ENCODE data around the gene TRIP12.
A peak's percentile ranks its signal among the peaks of the same experiment; 100 is the strongest.

The TRIP12 gene

DNA sequence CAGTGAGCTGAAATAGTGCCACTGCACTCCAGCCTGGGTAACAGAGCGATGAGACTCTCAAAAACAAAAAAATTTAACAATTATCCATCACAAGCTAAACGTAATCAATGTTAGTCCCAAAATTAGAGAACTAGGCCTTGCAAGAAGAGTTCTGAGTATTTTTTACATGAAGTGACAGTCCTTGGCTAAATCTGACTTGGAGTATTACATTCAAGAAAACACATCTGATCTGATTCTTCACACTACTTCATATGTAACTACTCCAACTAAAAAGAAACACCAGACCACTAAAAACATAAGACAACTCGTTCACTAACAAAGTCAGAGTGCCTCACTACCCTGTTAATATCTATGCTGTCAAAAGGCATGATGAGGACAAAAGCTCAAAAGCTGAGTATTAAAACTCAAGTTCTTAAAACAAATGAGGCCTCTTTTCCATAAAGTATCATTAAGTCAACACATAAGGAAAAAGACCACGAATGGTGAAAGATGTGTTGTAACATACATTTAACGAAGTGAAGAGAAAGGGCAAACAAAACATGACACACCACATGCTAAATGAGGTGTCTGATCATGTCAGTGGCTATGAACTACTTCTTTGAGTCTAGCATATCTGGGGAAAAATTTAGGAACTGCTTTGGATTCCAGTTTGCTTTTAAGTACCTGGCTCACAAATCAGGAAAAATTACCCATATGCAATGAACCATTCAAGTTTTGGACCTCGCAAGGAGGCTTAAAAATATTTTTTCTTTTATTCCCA lies 42.4 kb downstream of the TRIP12 start:
- H3K27me3 Mint-ChIP-seq = no peaks in the 10 kb centered on the region
- intact Hi-C loops (cut with micrococcal nuclease) = no loop called here
- no peak overlapping the region for H3K27ac Mint-ChIP-seq
- peaks cover 55% of the 10 kb centered on the region for H3K36me3 Mint-ChIP-seq (ENCODE audit: low read depth)
- H3K4me3 Mint-ChIP-seq = no peak overlapping the region
- H3K4me1 Mint-ChIP-seq (ENCODE audit: low read depth) = peaks cover 6% of the 10 kb centered on the region
- H3K9me3 Mint-ChIP-seq = no peaks in the 10 kb centered on the region

DNA sequence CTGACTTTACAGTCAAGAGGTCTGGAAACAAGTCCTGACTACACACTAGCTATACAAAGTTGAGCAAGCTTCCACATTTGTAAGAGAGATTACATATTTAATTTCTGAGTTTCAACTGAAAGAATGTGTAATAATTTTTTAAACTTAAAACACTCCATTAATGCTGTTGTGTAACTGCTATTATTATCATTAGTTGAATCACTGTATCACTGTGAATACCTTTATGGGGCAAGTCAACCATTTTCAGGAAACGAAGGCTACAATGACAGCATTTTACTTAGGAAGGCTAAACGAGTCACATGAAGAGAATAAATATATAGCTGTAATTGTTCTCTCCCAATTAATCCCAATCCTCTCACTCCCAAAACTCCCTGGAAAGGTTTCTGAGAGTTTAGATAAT lies 46.3 kb downstream of the TRIP12 start:
- Mint-ChIP-seq H3K9me3 (no peaks in the 10 kb centered on the region), H3K27ac (no peak overlapping the region), H3K4me1 (ENCODE audit: low read depth) (peaks cover 6% of the 10 kb centered on the region), H3K36me3 (ENCODE audit: low read depth) (peaks cover 74% of the 10 kb centered on the region), H3K4me3 (no peak overlapping the region), H3K27me3 (no peaks in the 10 kb centered on the region)
- intact Hi-C loops (cut with micrococcal nuclease) = no loop called here

DNA sequence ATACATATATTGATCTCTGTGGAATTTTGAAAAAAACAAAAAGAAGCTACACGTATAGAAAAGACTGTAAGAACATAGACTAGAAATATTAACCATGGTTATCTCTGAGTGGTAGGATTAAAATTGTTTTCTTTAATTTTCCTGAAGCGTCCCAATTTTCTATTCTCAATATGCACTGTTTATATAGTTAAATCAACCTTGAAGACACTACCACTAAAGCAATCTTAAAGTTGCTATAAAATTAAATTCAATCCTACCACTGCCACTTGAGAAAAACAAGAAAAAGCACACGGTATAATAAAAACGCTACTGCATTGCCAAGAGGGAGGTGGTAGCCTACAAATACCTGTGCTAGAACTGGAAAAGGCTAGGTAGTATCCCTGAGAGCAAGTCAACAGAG lies 47.2 kb downstream of the TRIP12 start:
- H3K36me3 Mint-ChIP-seq (ENCODE audit: low read depth) = peaks cover 74% of the 10 kb centered on the region
- no peaks in the 10 kb centered on the region for H3K27me3 Mint-ChIP-seq
- no peak overlapping the region for H3K4me3 Mint-ChIP-seq
- intact Hi-C loops (cut with micrococcal nuclease) = no loop called here
- no peaks in the 10 kb centered on the region for H3K9me3 Mint-ChIP-seq
- H3K27ac Mint-ChIP-seq = peak overlapping the region; percentile 6
- H3K4me1 Mint-ChIP-seq (ENCODE audit: low read depth) = peaks cover 13% of the 10 kb centered on the region

DNA sequence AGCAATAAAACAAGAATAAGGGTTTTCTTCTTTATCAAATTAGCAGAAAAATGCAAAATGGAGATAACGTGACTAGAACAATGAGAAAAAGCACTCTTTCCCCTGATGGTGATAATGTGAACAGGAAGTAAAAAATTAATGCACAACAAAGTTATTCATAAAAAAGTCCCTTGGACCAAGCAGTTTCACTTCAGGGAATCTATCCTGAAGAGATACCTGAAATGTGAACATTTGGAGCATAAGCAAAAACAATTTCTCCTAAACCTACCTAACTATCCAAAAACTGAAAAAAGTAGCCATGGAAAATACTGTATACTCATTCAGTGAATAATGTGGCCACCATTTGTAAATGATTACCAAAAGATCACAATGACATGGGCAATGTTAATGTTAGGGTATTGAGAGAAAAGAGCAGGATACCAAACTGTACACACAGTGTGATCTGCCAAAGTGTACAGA lies 48.7 kb downstream of the TRIP12 start:
- H3K4me3 Mint-ChIP-seq = no peak overlapping the region
- H3K27ac Mint-ChIP-seq = no peak overlapping the region
- no peaks in the 10 kb centered on the region for H3K9me3 Mint-ChIP-seq
- H3K36me3 Mint-ChIP-seq (ENCODE audit: low read depth) = peaks cover 74% of the 10 kb centered on the region
- intact Hi-C loops (cut with micrococcal nuclease) = no loop called here
- H3K27me3 Mint-ChIP-seq = no peaks in the 10 kb centered on the region
- peaks cover 21% of the 10 kb centered on the region for H3K4me1 Mint-ChIP-seq (ENCODE audit: low read depth)

DNA sequence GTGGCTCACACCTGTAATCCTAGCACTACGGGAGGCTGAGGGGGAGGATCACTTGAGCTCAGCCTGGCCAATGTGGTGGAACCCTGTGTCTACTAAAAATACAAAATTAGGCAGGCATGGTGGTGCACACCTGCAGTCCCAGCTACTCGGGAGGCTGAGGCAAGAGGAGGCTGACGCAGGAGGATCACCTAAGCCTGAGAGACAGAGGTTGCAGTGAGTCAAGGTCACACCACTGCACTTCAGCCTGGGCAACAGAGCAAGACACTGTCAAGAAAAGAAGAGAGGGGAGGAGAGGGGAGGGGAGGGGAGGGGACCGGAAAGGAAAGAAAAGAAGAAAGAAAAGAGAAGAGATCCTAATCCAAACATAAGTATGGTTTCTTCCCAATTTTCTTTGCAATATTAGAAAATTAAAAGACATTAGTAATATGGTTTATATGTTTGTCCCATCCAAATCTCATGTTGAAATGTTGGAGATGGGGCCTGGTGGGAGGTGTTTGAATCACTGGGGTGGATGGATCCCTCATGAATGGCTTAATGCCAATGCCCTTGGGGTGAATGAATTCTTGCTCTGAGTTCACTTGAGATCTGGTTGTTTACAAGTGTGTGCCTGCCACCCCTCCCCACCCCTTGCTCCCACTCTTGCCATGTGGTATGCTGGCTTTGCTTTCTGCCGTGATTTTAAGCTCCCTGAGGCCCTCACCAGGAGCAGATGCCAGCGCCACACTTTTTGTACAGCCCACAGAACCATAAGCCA lies 50.7 kb downstream of the TRIP12 start:
- no peaks in the 10 kb centered on the region for H3K9me3 Mint-ChIP-seq
- H3K27me3 Mint-ChIP-seq = no peaks in the 10 kb centered on the region
- peaks cover 21% of the 10 kb centered on the region for H3K4me1 Mint-ChIP-seq (ENCODE audit: low read depth)
- intact Hi-C loops (cut with micrococcal nuclease) = no loop called here
- peaks cover 65% of the 10 kb centered on the region for H3K36me3 Mint-ChIP-seq (ENCODE audit: low read depth)
- no peak overlapping the region for H3K27ac Mint-ChIP-seq
- no peak overlapping the region for H3K4me3 Mint-ChIP-seq

DNA sequence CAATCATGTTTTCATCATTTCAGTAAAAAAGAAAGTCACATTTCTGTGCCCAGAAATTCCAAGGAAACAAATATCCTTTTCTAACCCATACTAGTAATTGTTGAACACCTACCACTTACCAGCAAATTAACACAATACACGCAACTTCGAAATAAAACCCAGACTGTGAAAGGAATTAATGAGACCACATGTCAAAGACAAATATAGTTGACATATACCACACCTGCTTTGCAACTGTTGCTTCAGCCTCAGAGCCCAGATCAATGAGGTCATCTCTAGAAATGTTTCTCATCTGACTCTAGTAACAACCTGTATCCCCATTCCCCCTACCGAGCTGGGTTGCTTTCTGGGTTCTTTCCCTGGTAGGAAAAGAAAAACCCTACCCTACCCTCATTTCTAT lies 52.6 kb downstream of the TRIP12 start:
- H3K9me3 Mint-ChIP-seq = no peaks in the 10 kb centered on the region
- intact Hi-C loops (cut with micrococcal nuclease) = no loop called here
- peaks cover 50% of the 10 kb centered on the region for H3K36me3 Mint-ChIP-seq (ENCODE audit: low read depth)

DNA sequence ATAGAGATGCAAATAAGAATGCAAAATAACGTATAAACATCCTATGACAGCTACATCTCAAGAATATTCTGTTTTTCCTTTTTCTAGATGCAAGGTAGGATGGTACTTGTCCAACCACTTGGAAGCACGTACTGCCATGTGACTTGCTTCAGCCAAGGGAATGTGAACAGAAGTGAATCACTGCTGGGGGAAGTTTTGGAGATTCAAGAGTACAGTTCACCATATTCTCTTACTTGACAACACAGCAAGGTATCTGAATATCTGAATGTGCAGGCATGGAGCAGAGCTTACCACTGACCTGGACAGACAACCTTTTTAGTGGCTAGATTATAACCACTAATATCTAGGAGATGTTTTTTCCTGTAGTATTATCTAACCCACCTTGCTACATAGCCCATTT lies 53.0 kb downstream of the TRIP12 start:
- intact Hi-C loops (cut with micrococcal nuclease) = no loop called here
- Mint-ChIP-seq H3K27me3 (no peaks in the 10 kb centered on the region), H3K36me3 (ENCODE audit: low read depth) (peaks cover 49% of the 10 kb centered on the region), H3K4me3 (no peak overlapping the region), H3K4me1 (ENCODE audit: low read depth) (peaks cover 24% of the 10 kb centered on the region), H3K9me3 (no peaks in the 10 kb centered on the region), H3K27ac (no peak overlapping the region)

More for the DNA sequence above, 52.6 kb downstream of the TRIP12 start:
- no peak overlapping the region for H3K4me3 Mint-ChIP-seq
- no peaks in the 10 kb centered on the region for H3K27me3 Mint-ChIP-seq
- no peak overlapping the region for H3K27ac Mint-ChIP-seq
- peaks cover 23% of the 10 kb centered on the region for H3K4me1 Mint-ChIP-seq (ENCODE audit: low read depth)

DNA sequence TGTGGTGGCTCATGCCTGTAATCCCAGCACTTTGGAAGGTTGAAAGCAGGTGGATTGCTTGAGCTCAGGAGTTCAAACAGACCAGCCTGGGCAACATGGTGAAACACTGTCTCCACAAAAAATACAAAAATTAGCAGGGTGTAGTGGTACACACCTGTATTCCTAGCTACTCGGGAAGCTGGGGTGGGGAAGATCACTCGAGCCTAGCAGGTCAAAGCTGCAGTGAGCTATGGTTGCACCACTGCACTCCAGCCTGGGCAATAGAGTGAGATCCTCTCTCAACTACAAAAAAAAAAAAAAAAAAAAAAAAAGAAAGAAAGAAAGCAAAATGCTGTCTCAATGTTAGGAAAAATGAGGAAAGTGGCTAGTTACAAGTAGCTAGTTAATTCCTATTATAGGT lies 56.8 kb downstream of the TRIP12 start:
- intact Hi-C loops (cut with micrococcal nuclease) = no loop called here
- Mint-ChIP-seq H3K4me1 (ENCODE audit: low read depth) (peaks cover 19% of the 10 kb centered on the region), H3K9me3 (no peaks in the 10 kb centered on the region), H3K4me3 (no peak overlapping the region), H3K27ac (no peak overlapping the region), H3K27me3 (no peaks in the 10 kb centered on the region), H3K36me3 (ENCODE audit: low read depth) (peaks cover 27% of the 10 kb centered on the region)

DNA sequence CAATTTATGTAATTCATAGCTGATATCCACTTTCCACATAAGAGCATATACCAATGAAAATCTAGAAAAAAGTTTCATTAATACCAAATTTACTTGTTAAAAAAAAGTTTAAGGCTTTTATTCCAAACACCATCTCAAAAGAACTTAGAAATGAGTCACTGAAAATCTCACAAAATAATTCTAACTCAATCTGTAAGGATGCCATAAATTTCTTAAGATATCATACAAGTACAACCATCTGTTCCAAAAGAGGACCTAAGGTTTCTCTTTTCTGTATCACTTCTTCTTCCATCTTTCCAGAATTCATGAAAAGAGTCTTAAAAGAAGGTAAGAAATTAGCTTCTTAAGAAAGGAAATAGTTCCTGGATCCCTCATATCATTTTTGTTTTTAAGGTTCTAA lies 60.4 kb downstream of the TRIP12 start:
- Mint-ChIP-seq H3K4me1 (ENCODE audit: low read depth) (peaks cover 16% of the 10 kb centered on the region), H3K27me3 (no peaks in the 10 kb centered on the region), H3K9me3 (no peaks in the 10 kb centered on the region), H3K4me3 (no peak overlapping the region), H3K27ac (no peak overlapping the region), H3K36me3 (ENCODE audit: low read depth) (peaks cover 31% of the 10 kb centered on the region)
- intact Hi-C loops (cut with micrococcal nuclease) = no loop called here

DNA sequence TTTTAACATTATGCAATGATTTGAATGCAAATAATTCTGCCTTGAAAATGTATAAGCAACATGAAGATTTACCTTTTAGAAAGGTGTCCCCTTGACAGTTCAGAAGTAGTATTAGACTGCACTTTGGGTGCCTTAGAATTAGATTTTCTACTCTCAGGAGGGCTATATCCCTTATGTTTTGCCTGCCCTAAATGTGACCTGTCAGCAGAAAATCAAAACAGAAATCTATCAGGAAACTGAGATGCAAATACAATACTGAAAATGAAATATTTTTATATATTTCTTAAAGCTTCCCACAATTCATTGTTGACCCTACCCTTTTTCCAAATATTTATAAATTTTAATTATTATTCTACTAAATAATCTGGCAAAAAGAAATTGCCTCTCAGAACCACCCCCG lies 61.5 kb downstream of the TRIP12 start:
- Mint-ChIP-seq H3K9me3 (no peaks in the 10 kb centered on the region), H3K27me3 (no peaks in the 10 kb centered on the region), H3K36me3 (ENCODE audit: low read depth) (peaks cover 41% of the 10 kb centered on the region), H3K27ac (no peak overlapping the region), H3K4me3 (no peak overlapping the region), H3K4me1 (ENCODE audit: low read depth) (peaks cover 16% of the 10 kb centered on the region)
- intact Hi-C loops (cut with micrococcal nuclease) = no loop called here

DNA sequence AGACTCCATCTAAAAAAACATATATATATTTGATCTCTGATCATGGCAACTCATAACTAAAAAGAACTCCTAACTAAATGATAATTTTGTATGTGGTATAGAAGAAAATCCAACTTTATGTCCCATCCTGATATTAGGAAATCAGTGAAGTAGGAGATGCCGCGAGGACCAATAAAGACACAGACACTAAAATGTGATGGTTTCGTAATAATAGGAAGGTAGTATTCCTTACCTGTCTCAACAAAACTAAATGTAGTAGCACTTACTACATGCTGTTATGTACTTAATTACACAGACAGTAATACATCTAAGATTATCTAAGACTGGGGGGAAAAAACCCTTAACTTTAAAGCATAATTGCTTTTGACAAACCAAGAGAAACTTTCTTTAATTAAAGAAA lies 63.5 kb downstream of the TRIP12 start:
- intact Hi-C loops (cut with micrococcal nuclease) = no loop called here
- no peaks in the 10 kb centered on the region for H3K27me3 Mint-ChIP-seq
- H3K4me1 Mint-ChIP-seq (ENCODE audit: low read depth) = peaks cover 14% of the 10 kb centered on the region
- H3K27ac Mint-ChIP-seq = no peak overlapping the region
- no peaks in the 10 kb centered on the region for H3K9me3 Mint-ChIP-seq
- no peak overlapping the region for H3K4me3 Mint-ChIP-seq
- peaks cover 55% of the 10 kb centered on the region for H3K36me3 Mint-ChIP-seq (ENCODE audit: low read depth)

DNA sequence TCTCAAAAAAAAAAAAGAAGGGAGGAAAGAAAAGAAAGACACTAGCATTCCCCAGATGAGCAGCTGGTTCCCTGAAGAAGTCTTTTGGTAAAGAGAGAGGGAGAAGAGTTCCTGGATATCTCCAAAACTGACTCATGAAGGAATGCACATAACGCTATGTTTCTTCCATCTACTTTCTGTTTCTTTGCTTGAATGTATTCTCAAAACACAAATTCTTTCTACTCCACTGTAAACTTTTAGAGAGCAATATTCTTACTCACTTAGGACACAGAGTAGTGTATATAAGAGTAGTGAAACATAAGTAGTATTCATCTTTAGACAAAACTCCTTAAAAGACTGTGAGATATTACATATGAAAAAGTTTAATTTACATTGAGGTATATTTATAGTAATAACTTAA lies 64.2 kb downstream of the TRIP12 start:
- peaks cover 22% of the 10 kb centered on the region for H3K4me1 Mint-ChIP-seq (ENCODE audit: low read depth)
- H3K27ac Mint-ChIP-seq = no peak overlapping the region
- no peak overlapping the region for H3K4me3 Mint-ChIP-seq
- H3K36me3 Mint-ChIP-seq (ENCODE audit: low read depth) = peaks cover 49% of the 10 kb centered on the region
- intact Hi-C loops (cut with micrococcal nuclease) = no loop called here
- H3K27me3 Mint-ChIP-seq = no peaks in the 10 kb centered on the region
- H3K9me3 Mint-ChIP-seq = no peaks in the 10 kb centered on the region

DNA sequence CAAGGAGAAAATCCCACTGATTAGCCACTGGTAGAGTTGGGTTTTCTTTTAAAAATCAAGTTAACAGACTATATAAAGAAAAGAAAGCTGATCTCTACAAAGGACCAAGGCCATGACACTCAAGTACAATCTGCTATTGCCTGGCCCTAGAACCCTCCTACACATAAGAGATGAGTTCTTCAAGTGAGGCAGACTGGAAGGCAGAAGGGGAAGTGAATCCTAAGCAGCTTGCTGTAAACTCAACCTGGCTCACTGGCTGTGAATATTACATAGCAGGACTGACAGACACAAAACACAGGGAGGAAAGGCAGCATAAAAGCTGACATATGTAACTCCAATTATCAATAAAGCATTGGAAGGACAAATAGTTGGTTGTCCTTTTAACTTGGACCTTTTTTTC lies 65.4 kb downstream of the TRIP12 start:
- H3K27me3 Mint-ChIP-seq = no peaks in the 10 kb centered on the region
- H3K4me1 Mint-ChIP-seq (ENCODE audit: low read depth) = peaks cover 28% of the 10 kb centered on the region
- intact Hi-C loops (cut with micrococcal nuclease) = no loop called here
- peaks cover 57% of the 10 kb centered on the region for H3K36me3 Mint-ChIP-seq (ENCODE audit: low read depth)
- no peak overlapping the region for H3K27ac Mint-ChIP-seq
- H3K4me3 Mint-ChIP-seq = no peak overlapping the region
- H3K9me3 Mint-ChIP-seq = no peaks in the 10 kb centered on the region

DNA sequence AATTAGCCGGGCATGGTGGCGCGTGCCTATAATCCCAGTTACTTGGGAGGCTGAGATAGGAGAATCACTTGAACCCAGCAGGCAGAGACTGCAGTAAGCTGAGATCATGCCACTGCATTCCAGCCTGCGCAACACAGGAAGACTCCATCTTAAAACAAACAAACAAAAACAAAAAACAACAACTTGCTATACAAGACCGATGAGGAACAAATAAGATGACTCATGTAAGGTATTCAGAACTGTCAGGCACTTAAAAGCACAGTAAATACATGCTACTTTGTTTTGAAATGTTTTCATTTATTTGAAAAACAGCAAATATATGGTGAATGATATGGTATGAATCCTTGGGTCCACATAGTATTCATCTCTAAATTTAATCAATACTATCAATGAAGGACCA lies 66.7 kb downstream of the TRIP12 start:
- Mint-ChIP-seq H3K27me3 (no peaks in the 10 kb centered on the region), H3K27ac (no peak overlapping the region), H3K4me3 (no peak overlapping the region), H3K36me3 (ENCODE audit: low read depth) (peaks cover 70% of the 10 kb centered on the region), H3K4me1 (ENCODE audit: low read depth) (peaks cover 29% of the 10 kb centered on the region), H3K9me3 (no peaks in the 10 kb centered on the region)
- intact Hi-C loops (cut with micrococcal nuclease) = no loop called here

Data from dendritic cell treated with granulocyte-macrophage colony-stimulating factor and Interleukin-4, amounts not matched to agents 40 ng/mL and 50 ng/mL, for 4 days (primary cell).